ENCODE data around the gene CROCC2.

- TF ChIP-seq POLR2AphosphoS5 (IDR thresholded peaks at IDR 0.05; ENCODE audit: insufficient read depth in 1 of 2, low read depth in 1 of 2) (no peak), POLR2A (IDR thresholded peaks at IDR 0.05) (no peak)
These were observed 20.6 kb upstream of the CROCC2 start for GRCh38 chr2:240885566-240885965.
